Measurements from ENCODE around the gene PPP4R4. TPM values are rescaled to one million over a fixed set of nuclear protein-coding genes. Genes with fewer than 3 reads are reported as not detected.
"Not testable (repeated sequence)": the region's sequence is repeated elsewhere in the genome, so short reads cannot be mapped to it uniquely, and the experiment has no call there.

PPP4R4 gene
- total RNA-seq, 4 donors from 2014 or later, result 0.25 to 2.0 (median 1.1) TPM

GRCh38 chr14:94295360-94296180 lies 121.4 kb downstream of the PPP4R4 start:
- TF ChIP-seq CTCF (IDR thresholded peaks at IDR 0.05), result no peak
- no peak for ATAC-seq (ENCODE audit: low FRiP score)
- no peak for DNase-seq (ENCODE audit: low spot score)

- not testable (repeated sequence) for ATAC-seq (ENCODE audit: low FRiP score); DNase-seq (ENCODE audit: low spot score)
Observed at GRCh38 chr14:94296181-94296545, 122.0 kb downstream of the PPP4R4 start.

- DNase-seq (ENCODE audit: low spot score) (no peak), ATAC-seq (ENCODE audit: low FRiP score) (no peak)
- no peak for TF ChIP-seq CTCF (IDR thresholded peaks at IDR 0.05)
Observed at GRCh38 chr14:94298130-94298529, 124.0 kb downstream of the PPP4R4 start.

- no peak for ATAC-seq (ENCODE audit: low FRiP score)
- no peak for TF ChIP-seq CTCF (IDR thresholded peaks at IDR 0.05)
- no peak for DNase-seq (ENCODE audit: low spot score)
Observed at GRCh38 chr14:94303111-94303510, 129.0 kb downstream of the PPP4R4 start.

GRCh38 chr14:94304243-94304642 lies 130.1 kb downstream of the PPP4R4 start:
- ATAC-seq (ENCODE audit: low FRiP score) (no peak), DNase-seq (ENCODE audit: low spot score) (no peak)
- no peak for TF ChIP-seq CTCF (IDR thresholded peaks at IDR 0.05)

GRCh38 chr14:94305620-94306019 lies 131.5 kb downstream of the PPP4R4 start:
- DNase-seq (ENCODE audit: low spot score) (no peak), ATAC-seq (ENCODE audit: low FRiP score) (no peak)
- no peak for TF ChIP-seq CTCF (IDR thresholded peaks at IDR 0.05)

- no peak for DNase-seq (ENCODE audit: low spot score)
- ATAC-seq (ENCODE audit: low FRiP score), result no peak
- TF ChIP-seq CTCF (IDR thresholded peaks at IDR 0.05), result no peak
Observed at GRCh38 chr14:94306047-94306978, 132.2 kb downstream of the PPP4R4 start.

Measured in omental fat pad (tissue), 4 donors.